Measurements from ENCODE around the gene INPP4A.

INPP4A gene

DNA sequence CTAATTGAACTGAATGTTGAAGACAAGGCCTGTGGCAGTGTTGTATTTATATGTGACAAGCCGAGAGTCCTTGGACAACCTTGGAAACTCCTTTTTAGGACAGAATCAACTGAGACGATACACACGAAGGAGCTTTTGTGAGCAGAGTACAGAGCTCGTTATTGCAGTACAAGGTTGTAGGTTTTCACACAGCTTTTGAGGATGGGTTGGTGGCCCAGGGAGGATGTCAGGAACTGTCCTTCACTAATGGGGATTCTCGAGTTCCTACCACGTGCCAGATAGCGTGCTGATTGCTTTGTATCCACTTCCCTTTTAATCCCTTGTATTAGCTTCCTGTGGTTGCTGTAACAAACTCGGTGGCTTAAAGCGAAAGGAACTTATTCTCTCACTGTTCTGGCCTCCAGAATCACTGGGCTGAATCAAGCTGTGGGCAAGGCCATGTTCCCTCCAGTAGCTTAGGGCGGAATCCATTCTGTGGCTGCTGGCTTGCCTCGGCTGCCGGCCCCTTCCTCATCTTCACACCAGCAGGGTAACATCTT is 20.2 kb downstream of the INPP4A start:
- TF ChIP-seq SPI1 (IDR thresholded peaks at IDR 0.05; ENCODE audit: borderline replicate concordance, low read depth) = peak; percentile 98
- TF ChIP-seq, protein P1, sequence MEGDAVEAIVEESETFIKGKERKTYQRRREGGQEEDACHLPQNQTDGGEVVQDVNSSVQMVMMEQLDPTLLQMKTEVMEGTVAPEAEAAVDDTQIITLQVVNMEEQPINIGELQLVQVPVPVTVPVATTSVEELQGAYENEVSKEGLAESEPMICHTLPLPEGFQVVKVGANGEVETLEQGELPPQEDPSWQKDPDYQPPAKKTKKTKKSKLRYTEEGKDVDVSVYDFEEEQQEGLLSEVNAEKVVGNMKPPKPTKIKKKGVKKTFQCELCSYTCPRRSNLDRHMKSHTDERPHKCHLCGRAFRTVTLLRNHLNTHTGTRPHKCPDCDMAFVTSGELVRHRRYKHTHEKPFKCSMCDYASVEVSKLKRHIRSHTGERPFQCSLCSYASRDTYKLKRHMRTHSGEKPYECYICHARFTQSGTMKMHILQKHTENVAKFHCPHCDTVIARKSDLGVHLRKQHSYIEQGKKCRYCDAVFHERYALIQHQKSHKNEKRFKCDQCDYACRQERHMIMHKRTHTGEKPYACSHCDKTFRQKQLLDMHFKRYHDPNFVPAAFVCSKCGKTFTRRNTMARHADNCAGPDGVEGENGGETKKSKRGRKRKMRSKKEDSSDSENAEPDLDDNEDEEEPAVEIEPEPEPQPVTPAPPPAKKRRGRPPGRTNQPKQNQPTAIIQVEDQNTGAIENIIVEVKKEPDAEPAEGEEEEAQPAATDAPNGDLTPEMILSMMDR (IDR thresholded peaks at IDR 0.05; ENCODE audit: insufficient read depth, low read length) = no peak
- TF ChIP-seq GABPA (IDR thresholded peaks at IDR 0.05; ENCODE audit: low read depth) = no peak; the same call in 1 of the 2 replicates
- TF ChIP-seq POLR2AphosphoS5 (IDR thresholded peaks at IDR 0.05; ENCODE audit: low read depth) = peak; percentile 68
- TF ChIP-seq, protein P2, sequence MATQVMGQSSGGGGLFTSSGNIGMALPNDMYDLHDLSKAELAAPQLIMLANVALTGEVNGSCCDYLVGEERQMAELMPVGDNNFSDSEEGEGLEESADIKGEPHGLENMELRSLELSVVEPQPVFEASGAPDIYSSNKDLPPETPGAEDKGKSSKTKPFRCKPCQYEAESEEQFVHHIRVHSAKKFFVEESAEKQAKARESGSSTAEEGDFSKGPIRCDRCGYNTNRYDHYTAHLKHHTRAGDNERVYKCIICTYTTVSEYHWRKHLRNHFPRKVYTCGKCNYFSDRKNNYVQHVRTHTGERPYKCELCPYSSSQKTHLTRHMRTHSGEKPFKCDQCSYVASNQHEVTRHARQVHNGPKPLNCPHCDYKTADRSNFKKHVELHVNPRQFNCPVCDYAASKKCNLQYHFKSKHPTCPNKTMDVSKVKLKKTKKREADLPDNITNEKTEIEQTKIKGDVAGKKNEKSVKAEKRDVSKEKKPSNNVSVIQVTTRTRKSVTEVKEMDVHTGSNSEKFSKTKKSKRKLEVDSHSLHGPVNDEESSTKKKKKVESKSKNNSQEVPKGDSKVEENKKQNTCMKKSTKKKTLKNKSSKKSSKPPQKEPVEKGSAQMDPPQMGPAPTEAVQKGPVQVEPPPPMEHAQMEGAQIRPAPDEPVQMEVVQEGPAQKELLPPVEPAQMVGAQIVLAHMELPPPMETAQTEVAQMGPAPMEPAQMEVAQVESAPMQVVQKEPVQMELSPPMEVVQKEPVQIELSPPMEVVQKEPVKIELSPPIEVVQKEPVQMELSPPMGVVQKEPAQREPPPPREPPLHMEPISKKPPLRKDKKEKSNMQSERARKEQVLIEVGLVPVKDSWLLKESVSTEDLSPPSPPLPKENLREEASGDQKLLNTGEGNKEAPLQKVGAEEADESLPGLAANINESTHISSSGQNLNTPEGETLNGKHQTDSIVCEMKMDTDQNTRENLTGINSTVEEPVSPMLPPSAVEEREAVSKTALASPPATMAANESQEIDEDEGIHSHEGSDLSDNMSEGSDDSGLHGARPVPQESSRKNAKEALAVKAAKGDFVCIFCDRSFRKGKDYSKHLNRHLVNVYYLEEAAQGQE (IDR thresholded peaks at IDR 0.05; ENCODE audit: insufficient replicate concordance, low read depth) = no peak
- no peak overlapping the region for H3K4me3 ChIP-seq (replicated peaks; ENCODE audit: insufficient read depth, low read length)
- no peaks in the 10 kb centered on the region for H3K27me3 ChIP-seq (ENCODE audit: insufficient read depth, poor library complexity, severe bottlenecking)
- H3K27ac ChIP-seq (replicated peaks) = peak overlapping the region; percentile 96
- peak; percentile 87 to 95 for DNase-seq (ENCODE audit: low read depth in 1 of 2, low spot score in 1 of 2)

- Histone ChIP-seq H3K27me3 (ENCODE audit: insufficient read depth, poor library complexity, severe bottlenecking) (no peaks in the 10 kb centered on the region), H3K27ac (replicated peaks) (peak overlapping the region; percentile 96), H3K4me3 (replicated peaks; ENCODE audit: insufficient read depth, low read length) (no peak overlapping the region)
- DNase-seq (ENCODE audit: low read depth in 1 of 2, low spot score in 1 of 2) = peak; percentile 82 to 97
- TF ChIP-seq, protein P2 (IDR thresholded peaks at IDR 0.05; ENCODE audit: insufficient replicate concordance, low read depth) = no peak
- TF ChIP-seq, protein P1 (IDR thresholded peaks at IDR 0.05; ENCODE audit: insufficient read depth, low read length) = no peak
- TF ChIP-seq SPI1 (IDR thresholded peaks at IDR 0.05; ENCODE audit: borderline replicate concordance, low read depth) = no peak
- TF ChIP-seq POLR2AphosphoS5 (IDR thresholded peaks at IDR 0.05; ENCODE audit: low read depth) = peak; percentile 82
- TF ChIP-seq GABPA (IDR thresholded peaks at IDR 0.05; ENCODE audit: low read depth) = no peak
These were observed 21.0 kb downstream of the INPP4A start for GRCh38 chr2:98465456-98466226.

DNA sequence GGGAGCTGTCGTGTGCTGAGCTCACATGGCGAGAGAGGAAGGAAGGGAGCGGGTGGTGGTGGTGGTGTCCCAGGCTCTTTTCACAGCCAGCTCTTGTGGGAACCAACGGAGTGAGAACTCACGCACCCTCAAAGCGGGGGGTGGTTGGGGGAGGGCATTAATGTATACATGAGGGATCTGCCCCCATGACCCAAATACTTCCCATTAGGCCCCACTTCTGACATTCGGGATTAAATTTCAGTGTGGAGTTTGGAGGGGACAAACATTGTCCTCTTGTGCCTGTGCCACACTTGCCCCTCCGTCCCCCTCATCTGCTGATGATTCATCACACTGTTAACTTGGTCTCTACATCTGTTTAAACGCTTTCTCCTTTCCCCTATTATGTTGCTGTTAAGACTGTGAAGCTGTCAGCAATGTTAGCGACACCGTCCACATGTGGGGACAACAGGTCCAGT is 22.5 kb downstream of the INPP4A start:
- H3K27me3 ChIP-seq (ENCODE audit: insufficient read depth, poor library complexity, severe bottlenecking) = no peaks in the 10 kb centered on the region
- TF ChIP-seq SPI1 (IDR thresholded peaks at IDR 0.05; ENCODE audit: borderline replicate concordance, low read depth) = no peak
- H3K27ac ChIP-seq (replicated peaks) = peak overlapping the region; percentile 96
- peak in 1 of 2 experiments; percentile 55 for DNase-seq (ENCODE audit: low read depth in 1 of 2, low spot score in 1 of 2)
- H3K4me3 ChIP-seq (replicated peaks; ENCODE audit: insufficient read depth, low read length) = no peak overlapping the region

GRCh38 chr2:98467652-98468051 is 23.0 kb downstream of the INPP4A start:
- H3K4me3 ChIP-seq (replicated peaks; ENCODE audit: insufficient read depth, low read length) = no peak overlapping the region
- no peak overlapping the region for H3K27ac ChIP-seq (replicated peaks)
- H3K27me3 ChIP-seq (ENCODE audit: insufficient read depth, poor library complexity, severe bottlenecking) = no peaks in the 10 kb centered on the region
- no peak for DNase-seq (ENCODE audit: low read depth in 1 of 2, low spot score in 1 of 2)
- no peak for TF ChIP-seq POLR2AphosphoS5 (IDR thresholded peaks at IDR 0.05; ENCODE audit: low read depth)
- TF ChIP-seq GABPA (IDR thresholded peaks at IDR 0.05; ENCODE audit: low read depth) = no peak

Data from HL-60 (cell line).